D721Med (cell line): ENCODE measurements around the gene LGALS9.
"Not testable (repeated sequence)": the region's sequence is repeated elsewhere in the genome, so short reads cannot be mapped to it uniquely, and the experiment has no call there.

Experiments
- DNase-seq: peaks from one replicate; pipeline ENCODE4 v3.0.0; 2011; ENCODE audit warnings: low spot score; ENCODE audit not compliant: insufficient read length
- FAIRE-seq: peaks from 2 replicates; lab custom pipeline; 2011; peaks lifted over from hg19 to GRCh38; lab: Jason Lieb, UNC
- TF ChIP-seq, protein P1 (sequence below): IDR thresholded peaks from 2 replicates; pipeline ENCODE4 v1.5.1; 2012; ENCODE audit warnings: mild to moderate bottlenecking, control low read depth; ENCODE audit not compliant: insufficient read depth; ENCODE audit errors: missing control alignments

LGALS9 gene

DNA sequence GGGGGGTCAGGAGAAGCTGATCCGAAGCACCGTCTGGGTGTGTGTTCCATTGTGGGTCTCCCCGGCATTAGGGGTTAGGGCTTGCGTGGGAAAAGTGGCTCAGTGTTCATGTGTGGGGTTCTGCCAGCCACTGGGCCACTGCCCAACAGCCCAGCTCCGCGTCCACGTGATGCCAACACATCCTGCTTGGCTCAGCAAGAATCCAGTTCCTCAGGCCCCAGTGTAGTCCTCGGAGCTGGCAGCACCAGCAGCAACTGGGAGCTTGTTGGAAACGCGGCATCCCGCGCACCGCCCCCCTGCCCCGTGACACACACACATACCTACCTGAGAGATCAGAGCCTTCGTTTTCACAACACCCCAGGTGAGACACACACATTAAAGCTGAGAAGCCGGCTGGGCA lies 18.9 kb downstream of the LGALS9 start:
- FAIRE-seq, result no peak
- no peak for DNase-seq
- TF ChIP-seq, protein P1, sequence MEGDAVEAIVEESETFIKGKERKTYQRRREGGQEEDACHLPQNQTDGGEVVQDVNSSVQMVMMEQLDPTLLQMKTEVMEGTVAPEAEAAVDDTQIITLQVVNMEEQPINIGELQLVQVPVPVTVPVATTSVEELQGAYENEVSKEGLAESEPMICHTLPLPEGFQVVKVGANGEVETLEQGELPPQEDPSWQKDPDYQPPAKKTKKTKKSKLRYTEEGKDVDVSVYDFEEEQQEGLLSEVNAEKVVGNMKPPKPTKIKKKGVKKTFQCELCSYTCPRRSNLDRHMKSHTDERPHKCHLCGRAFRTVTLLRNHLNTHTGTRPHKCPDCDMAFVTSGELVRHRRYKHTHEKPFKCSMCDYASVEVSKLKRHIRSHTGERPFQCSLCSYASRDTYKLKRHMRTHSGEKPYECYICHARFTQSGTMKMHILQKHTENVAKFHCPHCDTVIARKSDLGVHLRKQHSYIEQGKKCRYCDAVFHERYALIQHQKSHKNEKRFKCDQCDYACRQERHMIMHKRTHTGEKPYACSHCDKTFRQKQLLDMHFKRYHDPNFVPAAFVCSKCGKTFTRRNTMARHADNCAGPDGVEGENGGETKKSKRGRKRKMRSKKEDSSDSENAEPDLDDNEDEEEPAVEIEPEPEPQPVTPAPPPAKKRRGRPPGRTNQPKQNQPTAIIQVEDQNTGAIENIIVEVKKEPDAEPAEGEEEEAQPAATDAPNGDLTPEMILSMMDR, result no peak

DNA sequence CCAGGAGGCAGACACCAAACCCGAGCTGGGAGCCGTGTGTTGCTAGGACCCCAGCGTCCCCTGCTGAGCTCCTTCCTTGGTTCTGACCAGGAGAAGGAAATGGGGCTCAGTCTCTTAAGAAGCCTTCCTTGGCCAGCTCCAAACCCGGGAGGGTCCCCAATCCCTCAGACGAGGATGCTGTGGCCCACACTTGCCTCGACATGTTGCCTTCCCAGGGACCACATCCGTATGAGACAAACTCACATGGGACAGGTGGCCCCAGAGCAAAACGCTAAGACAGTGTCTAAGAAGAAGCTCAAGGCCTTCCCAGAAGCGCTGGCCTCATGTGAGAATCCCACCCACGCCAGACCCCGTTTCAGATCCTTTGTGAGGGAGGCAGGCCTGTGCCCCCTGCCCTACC lies 19.8 kb downstream of the LGALS9 start:
- FAIRE-seq (no peak), DNase-seq (no peak)
- TF ChIP-seq, protein P1, result no peak

DNA sequence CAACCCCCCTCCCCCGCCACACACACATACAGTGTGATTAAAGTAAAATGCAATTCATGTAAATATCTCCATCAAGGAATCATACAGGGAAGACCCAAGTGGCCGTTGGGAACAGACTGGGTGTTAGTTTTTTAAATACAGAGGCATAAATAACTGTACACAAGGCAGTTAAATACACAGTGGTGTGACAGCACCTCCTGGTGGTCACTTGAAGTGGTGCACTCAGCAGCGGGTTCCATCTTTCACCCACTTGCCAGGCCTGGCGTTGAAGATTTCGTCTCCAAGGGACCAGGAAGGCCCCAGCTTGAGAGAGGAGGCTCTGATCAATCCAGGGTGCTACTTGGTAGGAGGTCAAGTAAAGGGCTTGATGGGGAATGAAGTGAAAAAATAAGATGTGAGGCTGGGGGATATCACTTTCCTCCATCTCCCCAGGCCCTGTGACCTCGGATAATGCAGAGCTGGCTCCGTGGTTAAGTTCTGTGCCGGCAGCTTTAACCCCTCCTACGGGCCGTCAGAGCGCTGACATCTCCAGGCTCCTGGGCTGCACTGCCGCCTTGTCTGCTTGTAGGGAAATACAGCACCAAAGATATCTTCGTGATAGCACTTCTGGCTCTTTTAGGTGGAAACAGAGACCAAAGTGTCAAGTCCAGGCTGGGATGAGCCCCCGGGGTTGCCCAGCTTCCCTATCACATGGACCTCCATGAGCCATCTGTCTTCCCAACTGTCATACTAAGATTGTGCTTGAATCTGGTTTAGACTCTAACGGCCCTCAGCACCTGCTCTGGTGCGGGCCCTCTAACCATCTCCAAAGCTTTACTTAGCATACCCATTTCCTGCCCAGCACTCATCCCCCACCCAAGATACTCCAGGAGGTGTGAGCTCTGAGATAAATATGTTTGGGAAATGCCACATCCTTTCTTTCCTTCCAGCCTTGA lies 20.7 kb downstream of the LGALS9 start:
- DNase-seq (no peak), FAIRE-seq (no peak)

DNA sequence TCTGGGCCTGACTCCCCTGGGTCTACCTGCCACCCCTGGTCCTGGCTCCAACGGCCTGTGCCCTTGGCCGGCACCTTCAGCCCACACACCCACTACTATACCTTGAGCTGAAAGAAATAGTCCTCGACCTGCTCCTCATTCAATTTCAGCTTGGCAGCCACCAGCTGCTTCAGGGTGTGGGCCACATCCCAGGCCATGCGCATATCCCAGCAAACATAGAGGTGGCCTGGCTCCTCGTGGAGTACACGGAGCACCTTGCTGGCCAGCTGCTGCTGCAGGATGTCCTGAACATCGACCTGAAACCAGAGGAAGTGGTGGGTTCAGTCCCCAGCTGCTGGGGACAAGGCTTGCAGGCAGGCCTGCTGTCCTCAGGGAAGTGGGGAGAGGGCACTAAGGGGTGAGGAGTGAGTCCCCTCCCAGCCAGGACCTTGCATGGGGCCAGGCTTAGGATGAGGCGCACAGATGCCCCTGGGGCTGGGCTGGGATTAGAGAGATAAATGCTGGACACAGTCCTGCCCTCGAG lies 22.5 kb downstream of the LGALS9 start:
- DNase-seq, FAIRE-seq: not testable (repeated sequence)

More for the DNA sequence above, 20.7 kb downstream of the LGALS9 start:
- TF ChIP-seq, protein P1, result peak; percentile 89

DNA sequence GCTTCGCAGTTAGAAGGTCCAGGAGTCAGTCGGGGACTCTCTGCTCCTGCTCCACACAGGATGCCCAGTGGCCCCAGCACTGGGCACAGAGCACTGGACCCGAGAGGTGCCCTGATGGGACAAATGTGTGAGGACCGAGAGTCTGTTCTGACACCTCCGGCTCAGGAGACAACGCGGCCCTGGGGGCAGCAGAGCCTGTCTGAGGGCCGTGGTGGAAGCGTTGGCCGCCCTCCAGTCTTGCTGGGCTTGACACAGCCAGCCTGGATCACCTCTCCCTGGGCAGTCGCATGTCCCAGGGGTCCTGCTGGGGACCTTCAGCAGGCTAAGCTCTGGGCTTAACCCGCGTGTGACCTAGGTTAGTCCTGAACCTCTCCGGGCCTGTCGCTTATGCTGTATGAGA lies 23.1 kb downstream of the LGALS9 start:
- TF ChIP-seq, protein P1, result no peak
- no peak for FAIRE-seq

DNA sequence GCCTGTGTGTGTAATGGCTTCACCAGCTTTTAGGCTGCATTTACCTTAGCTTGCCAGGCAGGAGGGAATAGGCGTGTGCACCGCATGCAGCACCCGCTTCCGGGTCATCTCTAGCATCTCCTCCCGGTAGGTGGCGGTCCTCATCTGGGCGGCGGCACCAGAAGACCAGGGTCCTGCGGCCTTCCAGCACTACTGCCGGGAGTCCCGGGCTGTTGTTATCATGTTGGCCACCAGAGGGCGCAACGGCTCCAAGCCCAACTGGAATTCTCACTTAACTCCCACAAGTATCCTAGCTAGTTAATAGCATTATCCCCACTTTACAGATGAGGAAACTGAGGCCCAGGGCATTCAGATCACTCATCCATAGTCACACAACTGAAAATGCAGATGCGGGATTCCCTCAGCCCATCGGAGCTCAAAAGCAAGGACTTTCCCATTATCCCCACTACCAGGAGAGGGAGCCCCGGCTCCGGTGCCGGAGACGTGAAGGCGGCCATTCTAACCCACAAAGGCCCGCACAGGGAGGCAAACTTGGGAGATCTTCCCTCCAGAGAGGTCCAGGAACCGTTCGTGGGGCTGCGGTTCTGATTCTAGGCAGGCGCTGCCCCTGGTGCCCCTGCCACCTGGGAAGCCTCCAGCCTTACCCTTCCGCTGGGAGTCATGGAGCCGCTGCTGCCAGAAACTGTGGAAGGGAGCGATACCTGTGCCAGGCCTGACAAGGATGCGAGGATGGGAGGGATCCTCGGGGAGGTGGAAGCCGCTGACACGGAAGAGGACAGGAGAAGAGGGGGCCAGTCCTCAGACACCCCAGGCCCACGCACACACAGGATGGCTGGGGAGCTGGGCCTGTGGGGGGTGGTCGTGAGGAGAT lies 23.9 kb downstream of the LGALS9 start:
- TF ChIP-seq, protein P1, result peak; percentile 84
- no peak for FAIRE-seq

More for the DNA sequence above, 23.1 kb downstream of the LGALS9 start:
- DNase-seq, result no peak

DNA sequence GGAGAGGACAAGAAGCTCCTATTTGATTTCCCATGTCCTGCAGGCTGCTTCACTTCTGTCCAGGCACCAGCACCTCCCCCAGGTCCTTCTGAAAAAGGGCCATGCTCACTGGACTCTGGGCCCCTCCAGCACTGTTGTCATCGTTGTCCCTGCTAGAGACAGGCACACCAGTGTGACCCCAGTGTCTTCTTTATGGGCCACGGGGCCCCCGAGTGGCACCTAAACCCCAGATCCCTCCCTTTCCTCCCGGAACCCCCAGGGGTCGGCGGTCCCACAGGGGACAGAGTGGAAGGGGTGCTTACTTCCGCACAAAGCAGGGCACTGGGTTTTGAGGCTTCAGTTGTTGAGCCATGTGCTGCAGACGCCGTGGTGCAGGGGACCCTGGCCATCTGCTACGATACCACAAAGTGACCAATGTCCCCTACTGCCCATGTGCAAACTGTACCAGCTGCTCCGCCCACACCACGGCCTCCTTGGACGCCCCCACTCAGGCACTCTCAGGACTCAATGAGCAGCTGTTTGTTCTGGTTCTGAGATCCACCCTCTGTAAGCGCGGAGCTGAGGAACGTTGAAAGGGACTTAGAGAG lies 24.6 kb downstream of the LGALS9 start:
- not testable (repeated sequence) for DNase-seq, FAIRE-seq

More for the DNA sequence above, 23.9 kb downstream of the LGALS9 start:
- peak; percentile 89 for DNase-seq

DNA sequence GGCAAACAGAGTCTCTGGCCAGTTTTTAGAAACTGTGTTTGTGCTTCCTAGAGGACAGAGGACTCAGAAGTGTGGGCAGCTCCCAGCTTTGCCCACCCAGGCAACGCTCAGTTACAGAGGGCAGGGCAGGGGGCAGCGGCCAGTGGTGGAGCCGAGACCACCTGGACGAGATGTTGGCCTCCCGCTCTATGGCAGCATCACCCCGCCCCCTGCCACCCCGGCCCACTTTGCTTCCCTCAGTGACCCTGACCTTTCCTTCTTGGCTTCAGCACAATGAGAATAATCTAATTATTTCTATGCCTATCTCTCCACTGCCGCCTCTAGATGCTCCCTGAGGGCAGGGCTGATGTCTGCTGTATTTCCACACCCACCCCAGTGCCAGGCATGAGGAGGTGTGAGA lies 25.6 kb downstream of the LGALS9 start:
- not testable (repeated sequence) for FAIRE-seq, DNase-seq
